Lung (tissue), 12 donors: ENCODE results near the gene EYS. TPM values are rescaled to one million over a fixed set of nuclear protein-coding genes. Genes with fewer than 3 reads are reported as not detected.
A peak's percentile ranks its signal among the peaks of the same experiment; 100 is the strongest.

ENCODE experiments used
- ATAC-seq: fragments of 200-7000 bp; cut with Tn5 transposase; one replicate; pipeline ENCODE4 v1.9.1; 2020; ENCODE audit warnings: moderate number of reproducible peaks; ENCODE audit not compliant: insufficient read depth, low FRiP score
- DNase-seq, 3 donors: peaks; one replicate each; pipeline ENCODE4 v3.0.0-alpha.2; 2013 to 2017
- H3K27ac ChIP-seq, 2 donors: one replicate each; pipeline ENCODE4 v1.5.1; 2013; ENCODE audit warnings: mild to moderate bottlenecking in 2 of 2, moderate library complexity in 2 of 2, control low read depth in 1 of 2, inconsistent platforms in 1 of 2, low read depth in 1 of 2, low read length in 1 of 2
- H3K27me3 ChIP-seq, 3 donors: one replicate each; pipeline ENCODE4 v1.5.1; 2013; ENCODE audit warnings: low read length in 2 of 3; ENCODE audit not compliant: control insufficient read depth in 3 of 3, insufficient read depth in 3 of 3
- H3K36me3 ChIP-seq, 4 donors: one replicate each; pipeline ENCODE4 v1.5.1; 2013; ENCODE audit warnings: low read length in 4 of 4, mild to moderate bottlenecking in 1 of 4, moderate library complexity in 1 of 4; ENCODE audit not compliant: control insufficient read depth in 4 of 4, insufficient read depth in 4 of 4
- H3K4me1 ChIP-seq, 5 donors: one replicate each; pipeline ENCODE4 v1.5.1; 2013; ENCODE audit warnings: low read length in 5 of 5, mild to moderate bottlenecking in 2 of 5, moderate library complexity in 1 of 5; ENCODE audit not compliant: control insufficient read depth in 5 of 5, insufficient read depth in 5 of 5
- H3K4me3 ChIP-seq: one replicate; pipeline ENCODE4 v1.5.1; 2013; ENCODE audit warnings: mild to moderate bottlenecking, control low read depth, moderate library complexity
- H3K9ac ChIP-seq, 2 donors: one replicate each; pipeline ENCODE4 v1.5.1; 2013; ENCODE audit warnings: low read length in 2 of 2, control low read depth in 1 of 2; ENCODE audit not compliant: insufficient read depth in 1 of 2
- H3K9me3 ChIP-seq, 4 donors: one replicate each; pipeline ENCODE4 v1.5.1; 2013; ENCODE audit warnings: low read length in 3 of 4, mild to moderate bottlenecking in 1 of 4, moderate library complexity in 1 of 4; ENCODE audit not compliant: control insufficient read depth in 4 of 4, insufficient read depth in 3 of 4
- WGBS, 2 donors: extraction: QIAGEN DNeasy Blood & Tissue Kit; methylation state at CpG; one replicate each; pipeline ENCODE4 v1.1.7; 2013; 5-methylcytosine and 5-hydroxymethylcytosine counted together
- polyA plus RNA-seq, 2 donors: library from polyadenylated mRNA; stranded (reverse); fragments of 200-250 nt; gene quantifications; one replicate each; pipeline ENCODE4 v1.2.1, GENCODE V29; 2013
- total RNA-seq, 2 donors: library from RNA; depleted of rRNA in 1 of 2; stranded (reverse); fragments of >200 nt in 1 of 2; gene quantifications; one replicate each; pipeline ENCODE4 v1.2.1, GENCODE V29; 2014 to 2021
- TF ChIP-seq, protein P1 (sequence below): IDR thresholded peaks from 2 replicates; pipeline ENCODE4 v1.5.1; 2012; ENCODE audit warnings: mild to moderate bottlenecking; ENCODE audit errors: control extremely low read depth, extremely low read depth
- donor health status: control.
- donor health status: control.
- donor health status: Bipolar disorder and iron deficiency.
- donor health status: healthy.
- donor health status: DM: yes; HTN: yes; CAD: no.

The EYS gene
- total and polyA plus RNA-seq, 4 donors: 0.06 to 0.34 (median 0.12) TPM

DNA sequence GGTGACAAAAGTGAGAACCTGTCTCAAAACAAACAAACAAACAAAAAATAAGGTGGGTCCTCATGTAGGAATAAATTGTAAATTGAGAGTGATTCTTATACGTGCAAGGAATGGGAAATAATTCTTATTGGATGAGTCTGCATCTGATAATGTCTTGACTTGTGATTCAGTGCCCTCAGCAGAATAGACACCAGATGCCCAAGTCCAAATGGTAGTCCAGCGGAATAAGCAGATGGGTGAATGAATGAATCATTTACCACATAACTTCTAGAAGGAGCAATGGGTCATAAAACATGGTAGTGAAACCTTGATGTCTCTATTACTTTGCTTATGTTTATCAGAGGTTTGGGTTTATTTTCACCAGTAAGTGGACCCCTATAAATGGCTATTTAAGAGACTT lies 1323.7 kb downstream of the EYS start:
- H3K36me3 ChIP-seq: no peaks in the 10 kb centered on the region
- no peaks in the 10 kb centered on the region for H3K4me1 ChIP-seq
- no peak overlapping the region for H3K4me3 ChIP-seq
- no peaks in the 10 kb centered on the region for H3K9me3 ChIP-seq
- ATAC-seq (no peak), DNase-seq (no peak)
- no peak overlapping the region for H3K9ac ChIP-seq
- no peaks in the 10 kb centered on the region for H3K27me3 ChIP-seq
- TF ChIP-seq, protein P1, sequence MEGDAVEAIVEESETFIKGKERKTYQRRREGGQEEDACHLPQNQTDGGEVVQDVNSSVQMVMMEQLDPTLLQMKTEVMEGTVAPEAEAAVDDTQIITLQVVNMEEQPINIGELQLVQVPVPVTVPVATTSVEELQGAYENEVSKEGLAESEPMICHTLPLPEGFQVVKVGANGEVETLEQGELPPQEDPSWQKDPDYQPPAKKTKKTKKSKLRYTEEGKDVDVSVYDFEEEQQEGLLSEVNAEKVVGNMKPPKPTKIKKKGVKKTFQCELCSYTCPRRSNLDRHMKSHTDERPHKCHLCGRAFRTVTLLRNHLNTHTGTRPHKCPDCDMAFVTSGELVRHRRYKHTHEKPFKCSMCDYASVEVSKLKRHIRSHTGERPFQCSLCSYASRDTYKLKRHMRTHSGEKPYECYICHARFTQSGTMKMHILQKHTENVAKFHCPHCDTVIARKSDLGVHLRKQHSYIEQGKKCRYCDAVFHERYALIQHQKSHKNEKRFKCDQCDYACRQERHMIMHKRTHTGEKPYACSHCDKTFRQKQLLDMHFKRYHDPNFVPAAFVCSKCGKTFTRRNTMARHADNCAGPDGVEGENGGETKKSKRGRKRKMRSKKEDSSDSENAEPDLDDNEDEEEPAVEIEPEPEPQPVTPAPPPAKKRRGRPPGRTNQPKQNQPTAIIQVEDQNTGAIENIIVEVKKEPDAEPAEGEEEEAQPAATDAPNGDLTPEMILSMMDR: no peak
- no peak overlapping the region for H3K27ac ChIP-seq
- WGBS, 2 donors: 39 to 42% methylated on average over 2 of the region's 2 CpGs

DNA sequence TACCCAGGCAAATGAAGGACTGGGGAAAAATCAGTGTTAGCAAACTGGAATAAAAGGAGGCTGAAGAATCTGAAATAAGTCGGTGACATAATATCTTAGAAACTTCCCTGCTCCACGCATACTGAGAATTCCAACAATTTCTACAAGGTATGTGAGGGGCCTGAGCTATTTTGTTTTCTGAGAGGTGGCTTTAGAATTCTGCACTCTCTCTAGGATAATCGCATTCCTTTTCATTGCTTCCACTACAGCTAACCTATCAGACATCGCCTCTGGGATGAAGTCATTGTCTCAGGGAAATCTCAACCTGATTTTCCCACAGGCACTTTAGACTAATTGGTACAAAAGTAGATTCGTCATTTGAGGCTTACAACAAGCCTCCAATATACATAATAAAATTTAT lies 1330.6 kb downstream of the EYS start:
- no peak overlapping the region for H3K9ac ChIP-seq
- H3K36me3 ChIP-seq: no peaks in the 10 kb centered on the region
- DNase-seq: no peak
- H3K4me3 ChIP-seq: no peak overlapping the region
- H3K27ac ChIP-seq: no peak overlapping the region
- no peak for ATAC-seq
- WGBS, 2 donors: 66 to 80% methylated on average over 5 of the region's 5 CpGs
- peaks cover 0 to 8% (median 0%) of the 10 kb centered on the region in 4 donors for H3K9me3 ChIP-seq
- no peaks in the 10 kb centered on the region for H3K27me3 ChIP-seq
- TF ChIP-seq, protein P1: no peak
- no peaks in the 10 kb centered on the region for H3K4me1 ChIP-seq

GRCh38 chr6:64357430-64357829 lies 1349.6 kb downstream of the EYS start:
- H3K9ac ChIP-seq: no peak overlapping the region
- DNase-seq: peak in 1 of 3 donors; percentile 22
- H3K4me3 ChIP-seq: no peak overlapping the region
- peaks cover 0 to 4% (median 0%) of the 10 kb centered on the region in 5 donors for H3K4me1 ChIP-seq
- H3K27ac ChIP-seq: no peak overlapping the region
- ATAC-seq: no peak
- no peaks in the 10 kb centered on the region for H3K36me3 ChIP-seq
- peaks cover 0 to 3% (median 0%) of the 10 kb centered on the region in 4 donors for H3K9me3 ChIP-seq
- TF ChIP-seq, protein P1: no peak
- 42 to 49% methylated on average over 1 of the region's 1 CpG for WGBS, 2 donors
- no peaks in the 10 kb centered on the region for H3K27me3 ChIP-seq

GRCh38 chr6:64347411-64347810 lies 1359.6 kb downstream of the EYS start:
- DNase-seq: no peak
- TF ChIP-seq, protein P1: no peak
- WGBS, 2 donors: 82 to 90% methylated on average over 1 of the region's 1 CpG
- H3K27me3 ChIP-seq: no peaks in the 10 kb centered on the region
- no peak overlapping the region for H3K27ac ChIP-seq
- H3K4me3 ChIP-seq: no peak overlapping the region
- H3K9me3 ChIP-seq: no peaks in the 10 kb centered on the region
- ATAC-seq: no peak
- no peak overlapping the region for H3K9ac ChIP-seq
- no peaks in the 10 kb centered on the region for H3K36me3 ChIP-seq
- H3K4me1 ChIP-seq: no peaks in the 10 kb centered on the region
